Coronary artery (tissue), 2 donors: ENCODE data around the gene CR1.

ENCODE experiments used
- DNase-seq: peaks from one replicate; pipeline ENCODE4 v3.0.0-alpha.2; 2017; ENCODE audit warnings: low spot score
- H3K27ac ChIP-seq, 2 donors: fragments of 200-600 bp; sonication (generic); one replicate each; pipeline ENCODE4 v1.5.1; 2016 to 2019
- H3K4me3 ChIP-seq: fragments of 200-600 bp; sonication (generic); 2 replicates; pipeline ENCODE4 v1.5.1; 2016; ENCODE audit warnings: mild to moderate bottlenecking, moderate library complexity
- CTCF ChIP-seq: fragments of 200-600 bp; sonication (generic); IDR thresholded peaks from one replicate; pipeline ENCODE4 v1.5.1; 2019; ENCODE audit warnings: antibody characterized with exemption

CR1 gene

GRCh38 chr1:207502726-207503125 lies 6.8 kb downstream of the CR1 start:
- no peak overlapping the region for H3K27ac ChIP-seq
- no peak overlapping the region for H3K4me3 ChIP-seq
- DNase-seq = no peak
- no peak for TF ChIP-seq CTCF

- no peak for TF ChIP-seq CTCF
- DNase-seq = no peak
These were observed 8.0 kb downstream of the CR1 start for GRCh38 chr1:207503950-207504349.

GRCh38 chr1:207504438-207504837 lies 8.5 kb downstream of the CR1 start:
- DNase-seq = no peak
- no peak for TF ChIP-seq CTCF

More at GRCh38 chr1:207503950-207504349, 8.0 kb downstream of the CR1 start:
- H3K27ac ChIP-seq = no peak overlapping the region
- H3K4me3 ChIP-seq = no peak overlapping the region

GRCh38 chr1:207510444-207510843 lies 14.5 kb downstream of the CR1 start:
- no peak overlapping the region for H3K27ac ChIP-seq
- H3K4me3 ChIP-seq = no peak overlapping the region
- no peak for DNase-seq
- no peak for TF ChIP-seq CTCF

More at GRCh38 chr1:207504438-207504837, 8.5 kb downstream of the CR1 start:
- H3K4me3 ChIP-seq = no peak overlapping the region
- no peak overlapping the region for H3K27ac ChIP-seq

GRCh38 chr1:207514890-207515289 lies 18.9 kb downstream of the CR1 start:
- Histone ChIP-seq H3K4me3 (no peak overlapping the region), H3K27ac (no peak overlapping the region)
- no peak for DNase-seq
- no peak for TF ChIP-seq CTCF

GRCh38 chr1:207516729-207517128 lies 20.8 kb downstream of the CR1 start:
- no peak for DNase-seq
- TF ChIP-seq CTCF = no peak
- no peak overlapping the region for H3K27ac ChIP-seq
- H3K4me3 ChIP-seq = no peak overlapping the region

GRCh38 chr1:207518608-207519236 lies 22.8 kb downstream of the CR1 start:
- no peak for TF ChIP-seq CTCF

More at GRCh38 chr1:207518608-207519236, 22.8 kb downstream of the CR1 start:
- no peak overlapping the region for H3K27ac ChIP-seq
- no peak for DNase-seq
- H3K4me3 ChIP-seq = no peak overlapping the region
